Mucosa of stomach (tissue), 1 donor: ENCODE measurements around the gene COBL.

ENCODE experiments used
- H3K27me3 ChIP-seq: one replicate; pipeline ENCODE4 v1.7.0; 2013; ENCODE audit warnings: mild to moderate bottlenecking, low read length; ENCODE audit not compliant: control insufficient read depth, insufficient read depth
- H3K36me3 ChIP-seq: one replicate; pipeline ENCODE4 v1.7.0; 2013; ENCODE audit warnings: low read length; ENCODE audit not compliant: control insufficient read depth, insufficient read depth
- H3K4me1 ChIP-seq: one replicate; pipeline ENCODE4 v1.7.0; 2013; ENCODE audit warnings: mild to moderate bottlenecking, low read length; ENCODE audit not compliant: control insufficient read depth, insufficient read depth
- H3K4me3 ChIP-seq: one replicate; pipeline ENCODE4 v1.7.0; 2013; ENCODE audit warnings: low read length
- H3K9ac ChIP-seq: one replicate; pipeline ENCODE4 v1.7.0; 2013; ENCODE audit warnings: mild to moderate bottlenecking, low read length, moderate library complexity
- H3K9me3 ChIP-seq: one replicate; pipeline ENCODE4 v1.7.0; 2013; ENCODE audit warnings: mild to moderate bottlenecking, low read length, moderate library complexity; ENCODE audit not compliant: control insufficient read depth
- donor health status: Pancreatic carcinoma.

Gene COBL

GRCh38 chr7:51121036-51121790, 195.4 kb downstream of the COBL start:
- no peaks in the 10 kb centered on the region for H3K36me3 ChIP-seq
- H3K9ac ChIP-seq = no peak overlapping the region
- no peaks in the 10 kb centered on the region for H3K27me3 ChIP-seq
- H3K9me3 ChIP-seq = no peaks in the 10 kb centered on the region
- no peak overlapping the region for H3K4me3 ChIP-seq
- H3K4me1 ChIP-seq = no peaks in the 10 kb centered on the region

GRCh38 chr7:51118628-51119027, 198.0 kb downstream of the COBL start:
- Histone ChIP-seq H3K9ac (no peak overlapping the region), H3K9me3 (no peaks in the 10 kb centered on the region), H3K36me3 (no peaks in the 10 kb centered on the region), H3K4me1 (no peaks in the 10 kb centered on the region), H3K27me3 (no peaks in the 10 kb centered on the region), H3K4me3 (no peak overlapping the region)

GRCh38 chr7:51114501-51114900, 202.1 kb downstream of the COBL start:
- H3K4me1 ChIP-seq = no peaks in the 10 kb centered on the region
- no peak overlapping the region for H3K9ac ChIP-seq
- no peaks in the 10 kb centered on the region for H3K9me3 ChIP-seq
- H3K36me3 ChIP-seq = no peaks in the 10 kb centered on the region
- H3K27me3 ChIP-seq = no peaks in the 10 kb centered on the region
- H3K4me3 ChIP-seq = no peak overlapping the region

GRCh38 chr7:51113962-51114361, 202.6 kb downstream of the COBL start:
- no peaks in the 10 kb centered on the region for H3K9me3 ChIP-seq
- no peaks in the 10 kb centered on the region for H3K27me3 ChIP-seq
- H3K4me3 ChIP-seq = no peak overlapping the region
- H3K4me1 ChIP-seq = no peaks in the 10 kb centered on the region
- H3K36me3 ChIP-seq = no peaks in the 10 kb centered on the region
- no peak overlapping the region for H3K9ac ChIP-seq

- H3K36me3 ChIP-seq = no peaks in the 10 kb centered on the region
- no peak overlapping the region for H3K4me3 ChIP-seq
- no peak overlapping the region for H3K9ac ChIP-seq
- no peaks in the 10 kb centered on the region for H3K27me3 ChIP-seq
- no peaks in the 10 kb centered on the region for H3K9me3 ChIP-seq
- no peaks in the 10 kb centered on the region for H3K4me1 ChIP-seq
Observed at GRCh38 chr7:51113560-51113959, 203.0 kb downstream of the COBL start.

GRCh38 chr7:51111241-51111940, 205.2 kb downstream of the COBL start:
- Histone ChIP-seq H3K9ac (no peak overlapping the region), H3K4me3 (no peak overlapping the region), H3K36me3 (no peaks in the 10 kb centered on the region), H3K27me3 (no peaks in the 10 kb centered on the region), H3K9me3 (no peaks in the 10 kb centered on the region), H3K4me1 (no peaks in the 10 kb centered on the region)

GRCh38 chr7:51108134-51108533, 208.5 kb downstream of the COBL start:
- no peaks in the 10 kb centered on the region for H3K36me3 ChIP-seq
- H3K27me3 ChIP-seq = no peaks in the 10 kb centered on the region
- no peaks in the 10 kb centered on the region for H3K9me3 ChIP-seq
- H3K4me1 ChIP-seq = no peaks in the 10 kb centered on the region
- no peak overlapping the region for H3K9ac ChIP-seq
- no peak overlapping the region for H3K4me3 ChIP-seq

- H3K4me3 ChIP-seq = no peak overlapping the region
- no peaks in the 10 kb centered on the region for H3K36me3 ChIP-seq
- no peaks in the 10 kb centered on the region for H3K27me3 ChIP-seq
- no peaks in the 10 kb centered on the region for H3K9me3 ChIP-seq
- no peaks in the 10 kb centered on the region for H3K4me1 ChIP-seq
- no peak overlapping the region for H3K9ac ChIP-seq
Observed at GRCh38 chr7:51104278-51104677, 212.3 kb downstream of the COBL start.

- Histone ChIP-seq H3K9me3 (no peaks in the 10 kb centered on the region), H3K36me3 (no peaks in the 10 kb centered on the region), H3K27me3 (no peaks in the 10 kb centered on the region), H3K9ac (no peak overlapping the region), H3K4me3 (no peak overlapping the region), H3K4me1 (no peaks in the 10 kb centered on the region)
Observed at GRCh38 chr7:51103718-51104117, 212.9 kb downstream of the COBL start.

GRCh38 chr7:51102828-51103227, 213.8 kb downstream of the COBL start:
- no peak overlapping the region for H3K9ac ChIP-seq
- H3K9me3 ChIP-seq = no peaks in the 10 kb centered on the region
- no peaks in the 10 kb centered on the region for H3K36me3 ChIP-seq
- no peaks in the 10 kb centered on the region for H3K4me1 ChIP-seq
- no peak overlapping the region for H3K4me3 ChIP-seq
- H3K27me3 ChIP-seq = no peaks in the 10 kb centered on the region

- Histone ChIP-seq H3K9me3 (no peaks in the 10 kb centered on the region), H3K9ac (no peak overlapping the region), H3K4me1 (no peaks in the 10 kb centered on the region), H3K27me3 (no peaks in the 10 kb centered on the region), H3K36me3 (no peaks in the 10 kb centered on the region), H3K4me3 (no peak overlapping the region)
Observed at GRCh38 chr7:51101111-51101757, 215.4 kb downstream of the COBL start.

- H3K9ac ChIP-seq = no peak overlapping the region
- no peaks in the 10 kb centered on the region for H3K4me1 ChIP-seq
- H3K9me3 ChIP-seq = no peaks in the 10 kb centered on the region
- H3K4me3 ChIP-seq = no peak overlapping the region
- no peaks in the 10 kb centered on the region for H3K27me3 ChIP-seq
- H3K36me3 ChIP-seq = no peaks in the 10 kb centered on the region
Observed at GRCh38 chr7:51090411-51090810, 226.2 kb downstream of the COBL start.
